ENCODE results near the gene LPP.

LPP gene

DNA sequence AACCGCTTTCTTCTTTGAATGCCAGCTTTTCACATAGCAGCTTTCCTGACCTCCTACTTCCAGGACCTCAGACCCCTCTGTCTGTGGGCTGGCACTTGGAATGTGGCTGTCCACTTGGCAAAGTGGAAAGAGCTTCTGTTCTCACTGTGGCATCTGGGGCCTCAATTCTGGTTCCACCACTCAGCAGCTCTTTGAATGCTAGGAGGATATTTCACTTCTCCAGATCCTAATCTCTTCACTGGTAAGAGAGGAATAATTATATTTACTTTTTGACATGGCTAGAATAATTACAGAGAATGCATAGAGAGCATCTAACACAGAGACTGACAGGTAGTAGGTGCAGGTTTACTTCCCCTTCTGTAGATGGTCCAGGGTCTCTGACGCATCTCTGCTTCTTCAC lies 405.9 kb downstream of the LPP start:
- DNase-seq = no peak

- DNase-seq = no peak
Observed at GRCh38 chr3:188562144-188562543, 408.2 kb downstream of the LPP start.

- DNase-seq = no peak
Observed at GRCh38 chr3:188567478-188568195, 413.7 kb downstream of the LPP start.

GRCh38 chr3:188568736-188569135 lies 414.8 kb downstream of the LPP start:
- DNase-seq = no peak

DNA sequence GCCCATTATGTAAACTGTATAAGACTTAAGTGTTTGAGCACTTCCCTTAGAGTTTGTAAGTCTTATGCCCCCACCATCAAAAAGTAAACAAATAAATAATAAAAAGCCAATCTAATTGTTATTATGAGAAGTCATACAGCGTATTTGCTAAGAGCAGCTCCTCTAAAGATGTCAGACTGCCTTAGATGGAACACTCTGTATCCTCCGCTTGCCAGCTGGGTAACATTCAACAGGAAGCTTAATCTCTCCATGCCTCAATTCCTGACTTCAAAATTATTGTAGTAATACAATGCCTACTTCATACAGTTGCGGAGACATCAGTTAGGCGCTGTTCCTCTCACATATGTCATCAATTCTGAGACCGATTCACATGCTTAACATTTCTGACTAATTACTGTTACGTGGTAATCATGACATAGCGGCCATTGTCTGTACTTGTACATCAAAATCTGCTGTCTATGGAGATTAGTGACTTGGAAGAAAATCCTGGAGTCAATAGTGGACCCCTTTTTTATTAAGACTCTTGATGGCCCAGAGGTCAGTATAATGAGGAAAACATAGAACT lies 417.7 kb downstream of the LPP start:
- no peak for DNase-seq

DNA sequence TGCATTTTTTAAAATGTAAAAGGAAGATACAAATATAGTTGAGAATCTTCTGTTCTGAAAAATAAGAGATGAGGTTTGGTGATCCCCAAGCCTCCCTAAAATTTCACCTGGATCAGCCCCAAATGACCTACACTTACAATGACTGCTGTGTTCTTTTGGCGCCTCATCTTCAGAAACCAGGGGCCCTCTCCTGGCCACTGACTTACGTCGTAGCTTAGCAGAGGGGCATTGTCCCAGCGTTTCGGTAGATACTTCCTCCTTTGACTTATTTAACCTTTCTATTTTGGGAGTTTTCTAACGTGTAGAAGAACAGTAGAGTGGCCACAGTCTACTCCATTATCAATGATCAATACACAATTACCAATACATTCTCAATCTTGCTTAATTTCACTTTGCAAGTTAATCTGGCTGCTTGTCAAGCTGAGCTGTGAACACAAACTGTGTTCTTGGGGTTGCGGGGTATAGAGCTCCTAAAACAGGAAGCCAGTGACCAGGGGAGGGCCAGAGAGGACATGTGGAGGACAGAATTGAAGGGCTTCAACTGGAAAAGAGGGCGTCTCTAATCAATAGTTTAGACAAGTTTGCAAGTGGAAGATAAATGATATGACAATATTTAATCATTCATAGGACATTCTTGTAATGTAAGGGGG lies 419.5 kb downstream of the LPP start:
- DNase-seq = no peak

GRCh38 chr3:188573956-188574355 lies 420.0 kb downstream of the LPP start:
- DNase-seq = no peak

DNA sequence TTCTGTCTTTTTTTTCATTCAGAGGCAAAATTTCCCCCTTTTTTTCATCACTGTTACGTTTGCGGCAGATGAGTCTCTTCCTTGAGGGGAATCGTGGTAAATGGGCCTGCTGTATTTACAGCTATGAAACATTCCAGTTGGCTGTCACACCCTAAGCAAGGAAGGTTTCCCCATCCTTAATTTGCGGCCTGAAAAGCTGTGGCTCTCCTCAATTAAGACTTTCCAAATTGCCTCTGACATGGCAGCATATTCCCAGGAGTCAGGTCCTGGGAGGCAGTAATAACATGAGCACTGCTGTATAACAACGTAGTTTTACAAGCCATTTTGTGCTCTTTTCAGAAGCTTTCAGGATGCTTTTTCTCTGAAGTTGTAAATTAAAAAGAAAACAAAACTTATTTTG lies 420.9 kb downstream of the LPP start:
- DNase-seq = no peak

GRCh38 chr3:188575501-188575900 lies 421.5 kb downstream of the LPP start:
- DNase-seq = no peak

DNA sequence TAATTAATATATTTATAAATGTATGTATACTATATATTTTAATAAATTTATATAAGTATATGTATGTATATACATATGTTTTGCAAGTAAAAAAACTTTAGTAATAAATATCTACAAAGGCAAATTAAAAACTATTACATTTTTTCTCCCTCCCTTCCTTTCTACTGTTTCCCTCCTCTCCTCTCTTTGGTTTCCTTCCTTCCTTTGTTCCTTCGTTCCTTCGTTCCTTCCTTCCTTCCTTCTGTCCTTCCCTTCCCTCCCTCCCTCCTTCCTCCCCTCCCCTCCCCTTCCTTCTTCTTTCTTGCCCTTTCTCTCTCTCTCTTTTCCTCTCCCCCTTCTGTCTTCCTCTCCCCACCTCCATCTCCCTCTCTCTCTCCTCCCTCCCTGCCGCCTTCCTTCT lies 423.6 kb downstream of the LPP start:
- no peak for DNase-seq

DNA sequence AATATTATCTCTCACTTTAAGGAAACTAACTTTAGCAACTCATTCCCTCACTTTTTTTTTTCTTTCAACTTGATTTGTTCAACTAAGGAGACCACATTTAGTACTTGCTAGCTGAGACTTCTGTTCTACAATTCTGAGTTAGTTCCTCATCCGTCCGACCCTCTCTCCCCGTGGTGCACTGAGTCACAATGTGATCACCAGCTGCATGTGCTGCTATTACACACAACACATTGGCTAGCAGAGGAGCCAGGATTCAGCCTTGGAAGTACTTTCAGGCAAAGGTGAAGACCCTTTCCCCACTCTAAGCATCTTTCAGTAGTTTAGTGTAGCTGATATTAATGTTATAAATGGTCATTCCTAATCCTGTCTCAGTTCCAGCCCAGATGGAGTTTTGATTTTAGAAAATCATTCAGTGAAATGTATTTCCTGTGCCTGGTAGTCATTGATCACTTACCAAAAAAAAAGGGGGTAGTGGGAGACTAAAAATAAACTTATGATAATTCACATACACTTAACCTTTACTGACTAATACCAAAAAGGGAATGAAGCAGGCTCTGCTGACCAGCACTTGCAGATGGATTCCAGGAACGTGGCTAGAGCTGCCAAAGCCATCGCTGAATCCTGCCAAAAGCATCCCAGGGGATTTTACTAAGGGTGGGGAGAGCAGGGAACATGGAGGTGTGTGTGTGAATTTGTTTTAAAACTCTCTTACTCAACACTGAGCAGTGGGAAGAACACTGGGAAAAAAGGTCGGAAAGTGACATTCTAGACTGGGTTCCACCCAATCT lies 424.8 kb downstream of the LPP start:
- DNase-seq = no peak

DNA sequence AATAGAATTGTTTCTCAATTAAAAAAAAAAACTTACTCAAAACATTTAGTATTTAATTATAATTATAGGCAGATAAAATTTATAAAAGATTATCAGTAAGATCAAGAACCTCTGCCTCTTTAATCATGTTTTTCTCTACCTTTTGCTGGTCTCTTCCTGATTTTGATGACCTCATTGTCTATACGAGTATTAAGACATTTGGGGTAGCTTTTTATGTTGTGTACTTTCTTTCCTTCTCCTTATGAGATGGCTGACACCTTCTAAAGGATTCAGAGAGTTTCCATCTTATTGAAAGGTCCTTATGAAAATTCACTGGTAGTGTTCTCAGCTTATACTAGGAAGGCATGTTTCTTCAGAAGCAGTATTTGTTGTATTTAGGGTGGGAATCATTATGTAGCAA lies 426.3 kb downstream of the LPP start:
- no peak for DNase-seq

DNA sequence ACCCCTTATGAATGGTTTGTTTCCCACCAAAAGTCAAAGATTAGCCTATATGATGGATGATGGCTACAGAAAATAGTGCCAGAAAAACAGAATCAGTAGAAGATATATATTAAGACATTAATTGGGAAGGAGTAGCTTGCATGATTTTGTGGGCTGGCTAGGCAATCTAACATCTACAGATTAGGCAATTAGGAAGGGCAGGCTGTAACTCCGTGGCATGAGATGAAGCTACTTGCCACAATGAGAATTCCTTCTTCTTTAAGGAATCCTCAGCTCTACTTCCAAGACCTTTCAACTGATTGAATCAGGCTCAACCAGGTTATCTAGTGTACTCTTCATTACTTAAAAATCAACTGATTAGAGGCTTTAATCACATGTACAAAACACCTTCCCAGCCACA lies 426.7 kb downstream of the LPP start:
- no peak for DNase-seq

DNA sequence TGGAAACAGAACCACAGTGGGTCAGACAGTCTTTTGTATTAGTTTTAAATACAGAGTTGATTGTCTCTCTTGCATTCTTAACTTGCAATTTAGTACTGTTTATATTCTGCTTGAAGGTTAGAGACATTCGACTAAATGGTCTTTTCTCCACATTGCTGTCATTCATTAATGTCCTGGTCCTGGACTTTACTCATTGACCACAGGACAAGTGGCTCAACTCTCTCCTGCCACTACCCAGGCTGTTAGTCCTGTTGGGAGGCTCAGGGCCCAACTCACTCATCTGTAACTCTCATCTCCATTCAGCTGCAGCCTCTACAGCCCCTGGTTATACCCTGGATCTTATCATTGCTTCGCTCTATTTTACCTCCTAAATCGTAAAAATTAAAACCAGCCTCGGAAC lies 427.4 kb downstream of the LPP start:
- DNase-seq = no peak

DNA sequence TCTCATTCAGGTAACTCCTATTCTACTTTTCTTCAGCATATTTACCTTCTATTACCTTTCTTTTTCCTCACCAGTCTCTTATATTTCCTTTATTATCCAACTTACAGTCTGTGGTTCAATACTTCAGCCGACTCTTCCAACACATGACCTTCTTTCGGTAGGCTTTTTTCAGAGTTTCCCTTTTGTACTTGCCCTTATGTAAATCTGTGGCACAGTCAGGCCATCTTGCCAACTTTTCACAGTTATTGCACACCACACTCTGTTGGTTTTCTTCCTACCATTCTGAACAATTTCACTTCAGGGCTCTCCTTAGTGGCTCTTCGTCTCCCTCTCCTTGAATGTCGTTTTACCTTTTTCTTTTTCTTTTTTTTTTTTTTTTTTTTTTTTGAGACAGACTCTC lies 427.8 kb downstream of the LPP start:
- no peak for DNase-seq

GRCh38 chr3:188583341-188584161 lies 429.6 kb downstream of the LPP start:
- no peak for DNase-seq

GRCh38 chr3:188584162-188584529 lies 430.2 kb downstream of the LPP start:
- DNase-seq = no peak

DNA sequence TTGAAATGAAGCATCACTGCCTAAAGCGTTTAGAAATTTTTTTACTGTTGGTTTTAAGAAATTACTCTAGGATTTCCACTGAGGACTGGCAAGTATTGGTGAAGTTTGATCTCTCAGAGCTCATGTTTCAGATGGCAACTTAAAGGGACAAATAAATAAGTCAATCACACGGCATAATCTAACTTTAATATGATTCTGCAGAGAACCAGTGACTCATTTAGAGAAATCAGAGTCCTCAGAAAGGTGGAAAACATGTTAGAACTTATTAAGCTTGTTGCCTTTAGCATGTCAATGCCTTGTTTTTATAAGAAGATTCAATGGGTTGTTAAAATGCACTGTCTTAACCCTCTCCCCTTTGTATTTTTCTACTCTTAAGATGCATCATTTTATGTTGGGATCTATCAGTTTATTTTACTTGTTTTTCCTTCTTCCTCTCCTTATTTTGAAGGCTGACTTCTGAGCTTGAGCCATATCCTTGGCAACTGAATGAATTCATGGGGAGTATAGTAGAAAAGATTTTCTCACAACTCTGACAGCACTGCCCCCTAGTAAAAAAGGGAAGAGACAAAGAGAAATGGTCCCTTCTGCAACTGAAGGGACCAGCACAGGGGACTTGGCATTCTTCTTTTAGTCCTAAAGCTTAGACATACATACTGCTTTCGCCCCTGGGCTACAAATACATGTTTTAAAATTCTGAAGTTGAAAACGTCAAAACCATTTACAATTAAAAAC lies 431.2 kb downstream of the LPP start:
- DNase-seq = no peak

DNA sequence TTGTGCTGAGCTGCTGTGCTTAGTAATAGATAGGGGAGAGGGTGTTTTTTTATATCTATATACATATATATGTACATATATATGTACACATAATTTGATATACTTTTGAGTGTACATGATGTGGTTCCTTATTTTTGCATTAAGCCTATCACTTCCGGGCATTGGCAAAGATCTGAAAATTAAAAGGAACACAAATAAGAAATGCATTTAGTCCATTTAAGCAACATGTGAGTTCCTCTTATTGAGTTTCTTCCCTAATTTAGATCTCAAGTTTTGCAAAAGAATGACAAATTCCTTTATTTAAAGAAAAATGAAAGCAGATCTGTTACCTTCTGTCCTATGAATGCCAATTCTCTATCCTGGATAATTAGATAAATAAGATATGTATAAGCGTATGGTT lies 435.1 kb downstream of the LPP start:
- no peak for DNase-seq

- no peak for DNase-seq
Observed at GRCh38 chr3:188589771-188590170, 435.8 kb downstream of the LPP start.

DNA sequence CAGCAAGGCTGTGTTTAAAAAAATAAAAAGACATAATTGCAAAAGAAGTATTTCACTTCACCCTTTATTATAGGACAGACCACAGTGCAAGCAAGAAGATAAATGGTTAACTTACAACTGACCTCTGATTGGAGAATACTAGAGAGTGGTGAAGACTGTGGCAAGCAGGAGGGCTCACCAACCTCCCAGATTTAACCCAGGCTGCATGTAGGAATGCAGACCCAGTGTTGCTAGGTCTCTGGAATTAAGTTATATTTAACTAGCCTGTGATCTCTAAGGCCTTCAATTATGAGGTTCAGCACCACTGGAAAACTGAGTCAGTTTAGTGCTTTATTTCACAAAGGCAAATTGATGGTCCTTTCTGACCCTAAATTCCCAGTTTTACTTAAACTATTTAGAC lies 436.6 kb downstream of the LPP start:
- no peak for DNase-seq

GRCh38 chr3:188594139-188594538 lies 440.2 kb downstream of the LPP start:
- DNase-seq = no peak
